ENCODE measurements around the gene MYO3B. TPM values are rescaled to one million over a fixed set of nuclear protein-coding genes. Genes with fewer than 3 reads are reported as not detected.

The MYO3B gene
- total and polyA plus RNA-seq, 11 donors, result 0.09 to 0.19 (median 0.10) TPM; not detected in 8

DNA sequence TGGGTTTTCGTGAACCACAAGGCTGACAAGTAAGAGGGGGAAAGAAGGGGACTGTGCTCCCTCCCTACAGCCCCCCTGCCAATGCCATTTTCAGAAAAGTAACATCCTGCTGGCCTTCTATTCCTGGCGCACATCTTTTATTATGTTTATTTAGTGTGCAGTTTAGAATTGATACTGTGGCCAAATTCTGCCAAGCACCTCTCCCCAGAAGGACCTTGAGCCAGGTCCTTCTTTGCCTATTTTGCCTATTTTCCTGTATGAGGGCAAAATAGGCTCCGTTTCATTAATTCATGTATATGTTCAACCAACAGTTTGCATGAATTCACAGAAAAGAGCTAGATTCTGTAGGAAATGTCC is 136.0 kb downstream of the MYO3B start:
- no peak overlapping the region for H3K27ac ChIP-seq
- peaks cover 0 to 7% (median 0%) of the 10 kb centered on the region in 12 donors for H3K9me3 ChIP-seq
- WGBS, 4 donors, result 67 to 82% (median 79%) methylated on average over 3 of the region's 3 CpGs
- no peak overlapping the region for H3K4me3 ChIP-seq
- DNase-seq (no peak), ATAC-seq (no peak)
- intact Hi-C loops (cut with DNase I), result no loop called here
- H3K4me1 ChIP-seq, result no peaks in the 10 kb centered on the region
- no peaks in the 10 kb centered on the region for H3K36me3 ChIP-seq
- peaks cover 0 to 27% (median 0%) of the 10 kb centered on the region in 9 donors for H3K27me3 ChIP-seq
- TF ChIP-seq POLR2A (IDR thresholded peaks at IDR 0.05) (no peak), CTCF (IDR thresholded peaks at IDR 0.05) (no peak)

- intact Hi-C loops (cut with DNase I), result no loop called here
- H3K27me3 ChIP-seq, result peaks cover 0 to 27% (median 0%) of the 10 kb centered on the region in 9 donors
- 80 to 89% (median 87%) methylated on average over 7 of the region's 7 CpGs for WGBS, 4 donors
These were observed 136.9 kb downstream of the MYO3B start for GRCh38 chr2:170314744-170315447.

DNA sequence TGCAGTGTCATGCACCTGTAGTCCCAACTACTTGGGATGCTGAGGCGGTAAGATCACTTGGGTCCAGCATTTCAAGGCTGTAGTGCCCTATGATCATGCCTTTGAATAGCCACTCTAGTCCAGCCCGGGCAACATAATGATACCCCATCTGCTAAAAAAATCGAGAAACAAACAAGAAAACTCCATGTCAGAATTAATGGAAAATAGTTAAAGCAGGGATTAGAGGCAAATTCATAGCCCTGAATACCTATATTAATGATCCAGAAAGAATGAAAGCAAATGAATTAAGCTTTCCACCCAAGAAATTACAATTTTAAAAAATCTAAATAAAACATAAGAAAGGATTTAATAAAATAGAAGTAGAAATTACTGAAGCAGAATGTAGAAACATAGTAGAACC is 143.0 kb downstream of the MYO3B start:
- Histone ChIP-seq H3K36me3 (no peaks in the 10 kb centered on the region), H3K9me3 (peaks cover 0 to 30% (median 4%) of the 10 kb centered on the region in 12 donors), H3K4me1 (no peaks in the 10 kb centered on the region), H3K27me3 (peaks cover 0 to 14% (median 0%) of the 10 kb centered on the region in 9 donors), H3K27ac (no peak overlapping the region), H3K4me3 (no peak overlapping the region)
- intact Hi-C loops (cut with DNase I), result no loop called here
- DNase-seq (no peak), ATAC-seq (no peak)
- TF ChIP-seq POLR2A (IDR thresholded peaks at IDR 0.05), result no peak
- no peak for TF ChIP-seq CTCF (IDR thresholded peaks at IDR 0.05)
- 86 to 91% (median 89%) methylated on average over 3 of the region's 3 CpGs for WGBS, 4 donors

More at GRCh38 chr2:170314744-170315447, 136.9 kb downstream of the MYO3B start:
- H3K36me3 ChIP-seq, result no peaks in the 10 kb centered on the region
- H3K9me3 ChIP-seq, result peaks cover 0 to 16% (median 0%) of the 10 kb centered on the region in 12 donors
- no peak overlapping the region for H3K27ac ChIP-seq
- ATAC-seq (no peak), DNase-seq (no peak)
- H3K4me1 ChIP-seq, result no peaks in the 10 kb centered on the region
- TF ChIP-seq CTCF (IDR thresholded peaks at IDR 0.05) (no peak), POLR2A (IDR thresholded peaks at IDR 0.05) (no peak)
- H3K4me3 ChIP-seq, result no peak overlapping the region

- TF ChIP-seq CTCF (IDR thresholded peaks at IDR 0.05), result no peak
- TF ChIP-seq POLR2A (IDR thresholded peaks at IDR 0.05), result no peak
- no peaks in the 10 kb centered on the region for H3K36me3 ChIP-seq
- H3K4me3 ChIP-seq, result no peak overlapping the region
- intact Hi-C loops (cut with DNase I), result no loop called here
- H3K27ac ChIP-seq, result no peak overlapping the region
- DNase-seq, result no peak
- no peaks in the 10 kb centered on the region for H3K4me1 ChIP-seq
- ATAC-seq, result no peak
- 84 to 93% (median 92%) methylated on average over 3 of the region's 3 CpGs for whole genome bisulfite sequencing, 4 donors
- H3K27me3 ChIP-seq, result peaks cover 0 to 10% (median 0%) of the 10 kb centered on the region in 9 donors
- peaks cover 0 to 30% (median 4%) of the 10 kb centered on the region in 12 donors for H3K9me3 ChIP-seq
These were observed 143.6 kb downstream of the MYO3B start for GRCh38 chr2:170321526-170321925.
